GM10266 (cell line): Measurements from ENCODE around the gene CDC42BPB.

Experiments used
- DNase-seq: peaks from one replicate; pipeline ENCODE4 v3.0.0; 2012; ENCODE audit errors: extremely low spot score
- TF ChIP-seq, protein P1 (sequence below): IDR thresholded peaks from 2 replicates; pipeline ENCODE4 v1.5.1; 2012; ENCODE audit warnings: mild to moderate bottlenecking, low read depth; ENCODE audit not compliant: control insufficient read depth, insufficient read depth; ENCODE audit errors: missing control alignments

CDC42BPB gene

DNA sequence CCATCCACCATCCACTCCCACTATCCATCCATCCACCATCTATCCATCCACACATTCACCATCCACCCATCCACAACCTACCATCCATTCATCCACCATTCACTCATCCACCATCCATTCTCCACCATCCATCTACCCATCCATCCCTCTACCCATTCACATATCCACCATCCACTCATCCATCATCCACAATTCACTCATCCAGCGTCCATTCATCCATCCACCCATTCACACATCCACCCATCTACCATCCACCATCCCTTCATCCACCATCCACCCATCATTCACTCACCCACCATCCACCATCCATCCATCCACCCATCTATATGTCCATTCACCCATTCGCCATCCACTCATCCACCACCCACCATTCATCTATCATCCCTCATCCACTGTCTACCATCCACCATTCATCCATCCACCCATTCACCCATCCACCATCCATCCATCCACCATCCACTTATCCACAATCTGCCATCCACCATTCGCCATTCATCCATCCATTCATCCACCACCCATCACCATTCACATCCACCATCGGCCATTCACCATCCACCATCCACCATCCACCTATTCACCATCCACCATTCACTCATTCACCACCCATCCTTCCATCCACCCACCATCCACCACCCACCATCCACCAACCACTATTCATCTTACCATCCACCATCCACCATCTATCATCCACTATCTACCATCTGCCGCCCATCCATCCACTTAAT, 136.9 kb downstream of the CDC42BPB start:
- DNase-seq: no peak
- TF ChIP-seq, protein P1, sequence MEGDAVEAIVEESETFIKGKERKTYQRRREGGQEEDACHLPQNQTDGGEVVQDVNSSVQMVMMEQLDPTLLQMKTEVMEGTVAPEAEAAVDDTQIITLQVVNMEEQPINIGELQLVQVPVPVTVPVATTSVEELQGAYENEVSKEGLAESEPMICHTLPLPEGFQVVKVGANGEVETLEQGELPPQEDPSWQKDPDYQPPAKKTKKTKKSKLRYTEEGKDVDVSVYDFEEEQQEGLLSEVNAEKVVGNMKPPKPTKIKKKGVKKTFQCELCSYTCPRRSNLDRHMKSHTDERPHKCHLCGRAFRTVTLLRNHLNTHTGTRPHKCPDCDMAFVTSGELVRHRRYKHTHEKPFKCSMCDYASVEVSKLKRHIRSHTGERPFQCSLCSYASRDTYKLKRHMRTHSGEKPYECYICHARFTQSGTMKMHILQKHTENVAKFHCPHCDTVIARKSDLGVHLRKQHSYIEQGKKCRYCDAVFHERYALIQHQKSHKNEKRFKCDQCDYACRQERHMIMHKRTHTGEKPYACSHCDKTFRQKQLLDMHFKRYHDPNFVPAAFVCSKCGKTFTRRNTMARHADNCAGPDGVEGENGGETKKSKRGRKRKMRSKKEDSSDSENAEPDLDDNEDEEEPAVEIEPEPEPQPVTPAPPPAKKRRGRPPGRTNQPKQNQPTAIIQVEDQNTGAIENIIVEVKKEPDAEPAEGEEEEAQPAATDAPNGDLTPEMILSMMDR: no peak

DNA sequence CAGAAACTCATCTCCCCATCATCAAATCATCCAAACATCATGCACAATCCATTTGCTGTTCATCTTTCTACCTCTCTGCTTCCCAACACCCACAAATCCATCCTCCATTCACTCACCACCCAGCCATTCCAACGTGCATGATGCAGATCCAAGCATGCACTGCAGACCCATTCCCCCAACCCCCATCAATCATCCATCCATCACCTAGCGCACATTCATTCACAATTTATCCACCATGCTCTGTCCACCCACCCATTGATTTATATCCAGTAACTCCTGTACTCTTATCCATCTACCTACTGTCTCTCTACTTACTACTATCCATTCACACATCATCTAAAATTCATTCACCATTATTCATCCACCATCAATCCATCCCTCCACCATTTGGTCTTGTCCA, 138.9 kb downstream of the CDC42BPB start:
- TF ChIP-seq, protein P1: no peak
- DNase-seq: no peak

DNA sequence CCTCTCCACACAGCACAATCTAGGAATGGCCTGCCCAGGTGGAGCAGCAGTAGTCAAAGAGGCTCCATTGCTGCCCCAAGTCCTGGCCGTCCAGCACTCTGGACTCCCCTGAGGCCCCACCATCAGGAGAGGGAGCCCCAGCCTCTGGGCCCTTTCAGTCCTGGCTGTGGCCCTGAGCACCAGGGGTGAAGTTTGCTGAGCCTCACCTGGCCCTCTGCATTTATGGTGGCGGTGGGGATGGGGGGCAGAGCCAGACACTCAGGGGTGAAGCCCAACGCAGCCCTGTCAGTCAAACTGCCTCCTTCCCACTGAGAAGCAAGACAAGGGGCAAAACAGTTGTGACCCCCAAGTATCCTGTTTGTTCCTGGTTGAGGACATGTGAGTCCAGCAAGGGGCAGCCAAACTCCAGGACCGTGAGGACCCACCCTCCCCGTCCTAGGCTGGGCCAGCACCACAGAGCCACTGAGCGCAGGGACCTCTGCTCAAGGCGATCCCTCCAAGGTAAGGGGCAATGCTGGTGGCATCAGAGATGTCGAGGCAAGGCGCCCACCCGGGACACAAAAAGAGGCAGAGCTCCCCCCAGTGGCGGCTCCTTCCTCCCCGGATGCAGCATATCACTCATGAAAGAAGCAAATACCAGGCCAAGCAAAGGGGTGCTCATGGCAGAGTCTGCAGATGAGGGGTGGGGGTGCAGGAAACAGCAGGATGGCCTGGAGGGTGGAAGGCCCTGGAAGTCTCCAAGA, 139.7 kb downstream of the CDC42BPB start:
- TF ChIP-seq, protein P1: peak; percentile 63
- DNase-seq: peak; percentile 88

DNA sequence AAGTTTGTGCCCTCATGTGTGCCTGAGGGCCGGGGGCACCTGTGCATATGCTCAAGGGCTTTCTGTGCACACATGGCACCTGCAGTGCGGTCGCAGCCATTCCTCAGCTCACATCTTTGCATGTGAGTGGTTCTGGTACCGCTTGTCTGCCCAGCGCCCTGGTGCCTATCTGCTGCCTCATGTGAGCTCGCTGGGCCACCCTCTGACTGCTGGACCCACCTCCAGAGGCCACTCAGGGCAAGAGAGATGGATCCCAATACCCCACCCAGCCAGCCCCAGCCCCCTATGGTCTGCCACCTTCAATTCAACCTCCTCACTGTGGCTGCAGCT, 140.3 kb downstream of the CDC42BPB start:
- TF ChIP-seq, protein P1: no peak
- DNase-seq: no peak

DNA sequence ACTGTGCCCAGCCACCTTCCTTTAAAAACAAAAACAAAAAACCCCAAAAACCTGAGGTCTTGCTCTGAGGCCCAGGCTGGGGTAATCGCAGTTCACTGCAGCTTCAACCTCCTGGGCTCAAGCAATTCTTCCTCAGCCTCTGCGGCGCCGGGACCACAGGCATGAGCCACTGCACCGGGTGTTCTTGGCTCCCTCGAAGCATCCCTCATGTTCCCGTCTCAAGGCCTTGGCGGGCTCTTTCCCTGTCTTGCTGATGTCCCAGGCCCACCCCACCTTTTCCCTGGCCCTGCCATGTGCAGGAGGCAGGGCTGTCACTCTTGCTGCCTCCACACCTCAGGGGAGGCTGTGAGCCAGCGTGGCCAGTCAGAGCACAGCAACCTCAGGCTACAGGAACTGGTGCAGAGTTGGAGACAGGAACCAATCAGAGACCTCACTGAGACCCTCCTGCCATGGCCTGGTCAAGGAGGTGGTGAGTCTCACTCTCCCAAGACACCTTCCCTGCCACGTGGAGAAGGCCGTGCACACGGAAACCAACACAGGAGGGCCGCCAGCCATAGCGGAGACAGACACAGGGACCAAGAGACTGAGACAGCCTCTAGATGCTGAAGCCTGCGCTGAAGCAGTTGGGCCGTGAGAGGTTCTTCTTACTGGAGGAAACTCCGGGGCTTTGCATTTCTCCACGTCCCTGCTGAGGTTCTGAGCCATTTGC, 140.8 kb downstream of the CDC42BPB start:
- TF ChIP-seq, protein P1: no peak
- no peak for DNase-seq

DNA sequence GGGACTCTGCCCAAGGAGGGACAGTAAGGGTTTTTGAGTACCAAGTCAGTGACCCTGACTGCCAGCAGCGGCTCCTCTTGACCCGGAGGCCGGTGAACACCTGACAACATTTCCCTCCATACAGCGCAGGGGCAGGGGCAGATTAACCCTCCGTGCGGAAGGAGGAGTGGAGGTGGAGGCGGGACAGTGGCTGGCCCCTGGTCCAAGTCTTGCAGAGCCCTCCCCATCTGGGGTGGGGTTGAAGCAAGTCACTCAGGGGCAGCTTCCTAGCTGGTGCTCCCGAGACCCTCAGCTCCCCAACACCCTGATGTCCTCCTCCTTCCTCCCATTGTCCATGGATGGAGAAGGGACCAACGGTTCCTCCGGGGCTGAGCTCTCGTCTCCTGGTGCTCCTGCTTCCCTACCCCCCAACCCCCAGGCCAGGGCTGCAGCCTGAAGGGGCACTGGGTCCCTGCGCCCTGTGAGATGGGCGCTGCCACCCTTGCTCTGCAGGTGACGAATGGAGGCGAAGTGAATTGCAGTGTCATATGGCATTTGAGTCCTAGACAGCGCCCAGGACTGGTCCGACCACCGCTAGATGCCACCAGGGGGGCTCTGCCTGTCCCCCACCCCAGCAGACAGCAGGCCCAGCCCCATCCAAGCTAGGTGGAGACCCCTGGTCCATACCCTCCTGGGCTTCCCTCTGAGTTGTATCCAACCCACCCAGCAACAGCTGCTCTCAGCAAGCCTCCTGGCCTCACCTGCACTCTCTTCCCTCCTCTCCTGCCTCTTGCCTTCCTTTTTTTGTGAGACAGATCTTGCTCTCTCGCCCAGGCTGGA, 141.8 kb downstream of the CDC42BPB start:
- DNase-seq: no peak
- TF ChIP-seq, protein P1: no peak
